ENCODE data around the gene NEK4.
"Not testable (repeated sequence)": the region's sequence is repeated elsewhere in the genome, so short reads cannot be mapped to it uniquely, and the experiment has no call there.

Gene NEK4

GRCh38 chr3:52779011-52779836 is 8.5 kb upstream of the NEK4 start:
- no peak for DNase-seq (ENCODE audit: low read depth, low spot score)

GRCh38 chr3:52777959-52778805 is 7.4 kb upstream of the NEK4 start:
- no peak for DNase-seq (ENCODE audit: low read depth, low spot score)

- no peak for DNase-seq (ENCODE audit: low read depth, low spot score)
Measured at GRCh38 chr3:52777127-52777958, 6.6 kb upstream of the NEK4 start, which contains the start of gene ITIH1. Gene ITIH1, plus strand, starts transcription at chr3:52777599. Its CDS starts 17 bp downstream, at chr3:52777616.

GRCh38 chr3:52776486-52776885 is 5.7 kb upstream of the NEK4 start:
- not testable (repeated sequence) for DNase-seq (ENCODE audit: low read depth, low spot score)

- no peak for DNase-seq (ENCODE audit: low read depth, low spot score)
Measured at GRCh38 chr3:52775877-52776276, 5.1 kb upstream of the NEK4 start.

GRCh38 chr3:52774901-52775864 is 4.4 kb upstream of the NEK4 start:
- no peak for DNase-seq (ENCODE audit: low read depth, low spot score)

GRCh38 chr3:52774066-52774713 is 3.5 kb upstream of the NEK4 start:
- no peak for DNase-seq (ENCODE audit: low read depth, low spot score)

- no peak for DNase-seq (ENCODE audit: low read depth, low spot score)
Measured at GRCh38 chr3:52773361-52774065, 2.8 kb upstream of the NEK4 start.

- DNase-seq (ENCODE audit: low read depth, low spot score), result no peak
Measured at GRCh38 chr3:52771702-52772101, 962 bp upstream of the NEK4 start.

- DNase-seq (ENCODE audit: low read depth, low spot score), result no peak
Measured at GRCh38 chr3:52771334-52771681, 568 bp upstream of the NEK4 start.

GRCh38 chr3:52769786-52770455 is 819 bp downstream of the NEK4 start:
- DNase-seq (ENCODE audit: low read depth, low spot score), result no peak

- no peak for DNase-seq (ENCODE audit: low read depth, low spot score)
Measured at GRCh38 chr3:52763466-52763865, 7.3 kb downstream of the NEK4 start.

GRCh38 chr3:52756141-52756540 is 14.6 kb downstream of the NEK4 start:
- DNase-seq (ENCODE audit: low read depth, low spot score), result no peak

- DNase-seq (ENCODE audit: low read depth, low spot score), result no peak
Measured at GRCh38 chr3:52754373-52754772, 16.4 kb downstream of the NEK4 start.

GRCh38 chr3:52752045-52752660 is 18.6 kb downstream of the NEK4 start:
- DNase-seq (ENCODE audit: low read depth, low spot score), result no peak

GRCh38 chr3:52743721-52744120 is 27.0 kb downstream of the NEK4 start:
- DNase-seq (ENCODE audit: low read depth, low spot score), result no peak

- no peak for DNase-seq (ENCODE audit: low read depth, low spot score)
Measured at GRCh38 chr3:52743152-52743551, 27.6 kb downstream of the NEK4 start.

GRCh38 chr3:52742418-52743041 is 28.2 kb downstream of the NEK4 start:
- no peak for DNase-seq (ENCODE audit: low read depth, low spot score)
